GM21390 (cell line): ENCODE measurements around the gene SMIM20.
"Not testable (repeated sequence)": the region's sequence is repeated elsewhere in the genome, so short reads cannot be mapped to it uniquely, and the experiment has no call there.

Source experiments
- ATAC-seq: cut with Tn5 transposase; IDR thresholded peaks from one replicate; pipeline ENCODE4 v1.9.1; 2021; ENCODE audit not compliant: unreplicated experiment

SMIM20 gene

DNA sequence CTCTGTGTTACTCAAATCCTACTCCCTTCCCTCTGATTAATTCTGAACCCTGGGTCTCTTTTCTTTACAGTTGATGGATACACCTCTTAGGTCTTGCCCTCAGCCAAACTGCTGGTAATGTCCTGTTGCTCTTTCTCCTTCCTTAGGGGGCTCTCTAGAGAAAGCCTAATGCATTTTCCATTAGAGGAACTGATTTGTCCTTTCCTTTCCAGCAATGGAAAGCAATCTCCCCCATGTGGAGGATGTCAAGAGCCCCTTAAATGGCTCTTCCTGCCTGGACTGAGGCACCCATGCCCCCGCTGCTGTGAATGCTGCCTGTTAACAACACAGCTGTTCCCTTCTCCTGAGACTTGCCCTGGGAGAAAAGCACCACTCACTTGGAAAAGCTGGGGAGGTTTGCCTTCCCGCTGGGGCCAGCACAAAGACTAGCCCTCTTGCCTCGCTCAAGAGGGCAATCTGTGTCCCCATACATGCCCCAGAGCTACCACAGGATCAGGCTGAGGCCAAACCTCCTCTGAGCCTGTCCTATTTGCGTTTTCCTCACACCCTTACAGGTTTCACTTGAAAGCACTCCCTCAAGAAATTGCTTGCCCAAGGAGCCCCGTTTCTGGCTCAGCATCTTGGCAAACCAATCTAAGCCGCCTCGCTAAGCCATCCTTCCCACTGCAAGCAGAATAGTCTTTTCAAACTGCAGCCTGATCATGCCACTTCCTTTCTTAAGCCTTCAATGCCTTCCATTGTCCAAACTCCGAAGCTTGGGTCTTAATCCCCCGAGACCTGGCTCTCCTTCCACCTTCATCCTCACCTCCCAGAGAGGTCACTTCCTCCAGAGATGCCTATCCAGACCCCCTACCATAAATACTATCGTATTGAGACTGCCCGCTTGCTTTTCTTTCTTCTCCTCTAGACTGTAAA is 23.2 kb upstream of the SMIM20 start:
- no peak for ATAC-seq

DNA sequence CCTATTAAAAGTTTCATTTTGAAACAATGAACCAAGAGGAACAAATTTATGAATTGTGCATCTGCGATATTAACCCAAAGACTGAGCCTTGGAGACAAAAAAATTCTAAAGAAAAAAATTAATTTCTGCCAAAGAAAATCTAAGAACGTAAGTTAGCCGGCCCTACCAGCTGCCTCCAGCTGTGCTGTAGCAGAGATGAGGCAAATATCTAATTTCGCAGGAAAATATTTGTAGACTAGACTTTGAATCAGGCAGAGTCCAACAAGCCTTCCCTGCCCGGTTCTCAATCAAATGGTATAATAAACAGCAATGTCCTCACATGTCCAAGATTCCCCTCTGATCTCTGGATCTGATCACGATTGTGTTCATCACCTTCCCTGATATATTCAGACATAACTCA is 21.2 kb upstream of the SMIM20 start:
- no peak for ATAC-seq

DNA sequence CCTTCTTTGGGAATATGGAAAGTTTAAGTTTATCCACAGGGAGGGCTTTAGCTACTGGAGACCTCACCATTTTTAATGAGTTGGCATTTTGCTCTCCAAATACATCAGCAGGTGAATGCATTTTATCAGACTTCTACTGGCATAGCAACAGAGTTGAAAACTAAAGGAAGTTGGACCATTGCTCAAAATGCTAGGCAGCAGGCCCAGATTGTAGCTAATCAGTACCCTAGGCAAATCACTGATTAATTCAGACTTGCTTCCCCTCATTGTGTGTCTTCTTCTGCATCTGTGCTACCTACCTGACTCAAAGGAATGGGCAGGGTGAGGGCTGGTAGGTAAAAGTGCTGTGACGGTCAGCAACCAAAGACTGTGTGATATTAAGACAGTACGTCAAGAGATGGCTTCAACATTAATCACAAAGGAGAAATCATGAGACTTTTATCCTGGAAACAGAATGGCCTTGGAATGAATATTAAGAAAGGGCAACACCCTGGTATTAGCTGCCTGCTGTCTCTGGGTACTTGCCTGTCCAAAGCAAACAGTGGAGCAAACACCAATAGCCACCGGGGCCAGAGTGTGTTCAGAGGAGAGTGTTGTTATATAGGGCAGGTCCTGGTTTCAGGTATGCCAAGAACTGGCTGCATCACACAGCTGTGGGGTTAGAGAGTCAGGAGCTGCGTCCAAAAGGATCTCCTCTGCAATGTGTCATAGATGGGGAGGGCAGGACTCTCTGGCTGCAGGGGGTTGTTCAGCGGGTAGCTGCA is 17.1 kb upstream of the SMIM20 start:
- ATAC-seq: no peak

DNA sequence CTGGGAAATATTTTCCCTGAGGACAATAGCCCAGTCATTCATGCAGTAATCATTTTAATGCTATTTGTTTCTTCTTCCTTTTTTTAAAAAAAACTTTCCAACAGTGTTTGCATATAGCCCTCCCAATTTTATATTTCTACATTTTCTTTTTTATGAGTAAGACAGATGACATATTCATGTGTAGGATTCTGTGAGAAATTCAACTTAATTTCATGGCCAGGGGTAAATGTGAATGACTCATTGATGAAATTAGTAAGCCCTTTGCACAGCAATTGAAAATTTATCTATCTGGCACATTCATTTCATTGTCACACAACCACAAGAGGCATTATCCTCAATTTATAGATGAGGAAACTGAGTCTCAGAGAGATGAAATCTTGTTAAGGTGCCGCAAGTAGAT is 13.7 kb upstream of the SMIM20 start:
- ATAC-seq: no peak

DNA sequence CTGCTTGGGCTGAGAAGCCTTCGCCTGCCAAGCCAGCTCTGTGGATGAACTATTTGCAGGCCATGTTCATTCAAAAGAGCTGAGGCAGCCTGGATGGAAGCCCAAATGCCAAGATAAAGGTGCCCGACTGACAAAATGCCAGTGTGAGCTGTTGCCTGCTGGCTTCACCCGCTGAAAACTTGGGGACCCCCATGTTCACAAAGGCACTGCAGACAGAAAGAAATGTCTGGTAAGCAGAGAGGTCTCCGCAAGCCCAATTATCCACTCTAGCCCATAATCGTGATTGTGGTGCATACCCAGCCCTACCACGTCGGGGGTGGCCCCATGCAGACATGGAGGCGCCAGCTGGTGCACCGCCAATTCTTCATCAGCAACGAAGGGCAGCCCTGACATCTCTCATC is 13.0 kb upstream of the SMIM20 start:
- ATAC-seq: no peak

DNA sequence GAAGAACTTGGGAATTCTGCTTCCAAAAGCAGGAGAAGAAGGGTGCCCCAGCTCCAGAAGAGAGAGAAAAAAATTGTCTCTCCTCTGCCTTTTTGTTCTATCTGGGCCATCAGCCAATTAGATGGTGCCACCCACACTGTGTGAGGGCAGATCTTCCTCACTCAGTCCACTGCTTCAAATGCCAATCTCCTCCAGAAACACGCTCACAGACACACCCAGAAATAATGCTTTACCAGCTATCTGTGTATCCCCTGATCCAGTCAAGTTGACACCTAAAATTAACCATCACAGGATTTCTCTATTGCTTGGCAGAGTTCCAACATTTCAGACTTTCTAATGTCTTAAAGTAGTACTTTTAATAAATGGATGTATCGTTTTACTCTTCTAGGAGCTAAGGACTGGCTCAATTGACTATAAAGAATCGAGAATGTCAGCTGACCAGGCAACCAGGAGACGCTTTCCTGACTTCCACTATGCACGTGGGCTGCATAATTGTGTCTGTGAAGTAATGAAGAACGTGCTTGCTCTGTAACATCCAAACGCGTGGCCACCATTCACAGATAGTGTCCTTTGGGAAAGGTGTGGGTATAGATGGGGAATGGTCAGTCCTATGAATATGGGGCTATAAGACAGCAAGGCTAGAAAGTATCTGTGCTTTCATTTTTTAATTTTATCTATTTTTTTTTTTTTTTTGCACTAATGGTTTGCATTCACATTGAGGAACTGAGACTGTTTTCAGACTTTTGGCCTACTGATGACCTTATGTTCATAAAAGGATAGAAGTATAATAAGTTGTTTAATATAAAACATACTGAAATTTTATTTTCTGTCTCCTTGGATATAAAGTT is 9.9 kb upstream of the SMIM20 start:
- peak; percentile 65 for ATAC-seq

DNA sequence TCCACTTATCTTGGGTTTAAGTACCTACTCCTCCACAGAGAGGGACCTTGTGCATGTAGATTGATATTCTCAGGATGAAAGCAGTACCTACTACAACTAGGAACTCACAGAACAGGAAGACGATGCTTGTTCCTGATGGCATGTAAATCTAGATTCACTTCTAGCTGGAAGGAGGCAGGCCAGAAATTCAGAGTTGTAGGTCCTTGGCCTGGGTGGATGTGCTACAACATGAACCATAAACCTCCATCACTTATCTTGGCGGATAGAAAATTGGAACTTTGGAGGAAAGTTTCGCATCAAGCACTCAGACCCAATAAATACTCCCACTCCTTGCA is 9.3 kb upstream of the SMIM20 start:
- ATAC-seq: peak; percentile 42

DNA sequence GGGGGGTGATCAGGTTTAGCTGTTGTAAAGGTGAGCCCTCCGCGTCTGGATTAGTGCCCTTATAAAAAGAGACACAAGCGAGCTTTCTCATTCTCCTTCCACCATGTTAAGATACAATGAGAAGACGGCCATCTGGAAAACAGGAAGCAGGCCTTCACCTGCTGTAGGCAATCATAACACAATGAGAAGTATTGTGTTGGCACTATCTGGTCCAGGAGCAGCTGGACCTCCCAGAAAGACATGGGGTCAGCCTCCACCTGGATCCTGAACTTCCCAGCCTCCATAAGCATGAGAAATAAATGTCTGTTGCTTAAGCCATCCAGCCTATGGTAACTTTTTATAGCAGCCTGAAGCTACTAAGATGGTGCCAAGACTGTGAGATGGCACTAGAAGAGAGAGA is 8.6 kb upstream of the SMIM20 start:
- ATAC-seq: no peak

DNA sequence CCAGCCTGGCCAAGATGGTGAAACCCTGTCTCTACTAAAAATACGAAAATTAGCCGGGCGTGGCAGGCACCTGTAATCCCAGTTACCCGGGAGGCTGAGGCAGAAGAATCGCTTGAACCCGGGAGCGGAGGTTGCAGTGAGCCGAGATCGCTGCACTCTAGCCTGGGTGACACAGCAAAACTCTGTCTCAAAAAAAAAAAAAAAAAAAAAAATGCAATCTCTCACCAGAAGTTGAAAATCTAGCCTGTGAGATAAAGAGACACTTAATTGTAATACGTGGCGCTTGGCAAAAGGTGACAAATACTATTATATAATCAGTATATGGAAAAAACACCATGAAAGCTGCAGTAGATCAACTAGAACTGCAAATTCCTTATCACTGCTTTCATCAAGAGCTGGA is 7.9 kb upstream of the SMIM20 start:
- ATAC-seq: not testable (repeated sequence)

DNA sequence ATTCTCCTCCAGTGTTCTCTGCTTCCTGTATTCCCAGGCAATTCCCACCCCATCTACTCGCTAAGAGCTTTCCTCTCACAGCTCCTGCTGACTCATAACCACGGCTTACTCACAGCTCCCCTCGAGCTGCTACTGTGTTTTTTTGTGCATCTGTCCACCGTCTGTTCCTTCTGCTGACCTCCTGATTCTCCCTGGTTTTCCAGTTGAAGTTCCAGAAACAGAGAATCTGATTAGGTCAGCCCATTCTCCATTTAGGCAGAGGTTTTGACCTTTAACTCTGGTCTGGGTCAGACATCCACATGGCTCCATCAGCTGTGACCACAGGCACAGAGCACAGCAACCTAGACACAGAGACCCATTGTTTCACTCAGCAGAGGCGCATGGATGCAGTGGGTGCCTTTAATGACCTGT is 5.5 kb upstream of the SMIM20 start:
- no peak for ATAC-seq

DNA sequence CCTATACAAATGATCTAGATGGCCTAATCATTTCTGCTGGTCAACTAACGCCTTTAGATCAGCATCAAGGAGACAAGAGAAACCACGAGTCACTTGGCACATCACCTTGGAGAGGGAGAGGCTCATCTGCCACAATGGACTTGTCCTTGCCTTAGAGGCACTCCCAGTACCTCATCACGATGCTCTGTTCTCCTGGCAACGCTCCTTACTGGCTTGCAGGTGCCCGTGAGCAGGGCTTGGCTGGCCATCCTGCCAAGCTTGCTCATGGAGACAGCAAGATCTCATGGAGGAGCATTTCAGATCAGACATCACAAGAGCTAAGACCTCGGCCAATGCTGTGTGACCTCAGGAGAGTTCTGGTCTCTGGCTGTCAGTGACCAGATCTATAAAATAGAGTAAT is 2.7 kb upstream of the SMIM20 start:
- no peak for ATAC-seq

DNA sequence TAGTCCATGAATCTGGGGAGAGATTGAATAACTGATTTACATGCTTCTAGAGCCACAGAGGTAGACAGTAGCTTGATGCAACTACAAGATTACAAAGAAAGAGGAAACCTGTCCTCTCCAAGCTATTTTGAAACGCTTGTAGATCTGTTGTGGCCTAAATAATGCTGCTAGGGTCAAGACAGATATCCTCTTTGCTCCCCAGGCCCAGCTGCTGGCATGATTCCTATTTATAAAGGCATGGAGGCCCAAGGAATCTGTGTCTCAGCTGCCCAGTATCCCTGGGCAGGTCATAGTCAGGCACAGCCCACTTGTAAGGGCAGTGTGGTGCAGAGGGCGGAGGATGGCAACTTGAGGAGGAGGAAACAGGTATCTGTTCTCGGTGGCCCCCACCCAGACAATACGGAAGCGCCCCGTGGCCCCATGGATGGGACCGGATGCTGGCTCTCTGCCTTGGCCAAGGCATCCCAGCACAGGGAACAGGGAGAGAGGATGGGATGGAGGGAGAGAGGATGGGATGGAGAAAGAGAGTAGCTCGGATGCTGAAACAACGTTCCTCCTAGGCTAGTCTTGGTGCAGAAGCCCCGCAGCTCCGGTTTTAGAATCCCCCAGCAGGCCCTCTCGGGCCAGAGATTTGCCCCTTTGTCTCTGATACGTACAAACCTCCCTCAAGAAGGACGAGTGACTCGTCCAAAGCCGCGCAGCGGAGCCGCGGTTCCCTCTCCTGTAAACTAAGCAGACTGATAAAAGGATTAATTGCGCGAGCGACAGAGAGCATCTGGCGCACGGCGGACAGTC is 767 bp upstream of the SMIM20 start:
- ATAC-seq: peak; percentile 40

DNA sequence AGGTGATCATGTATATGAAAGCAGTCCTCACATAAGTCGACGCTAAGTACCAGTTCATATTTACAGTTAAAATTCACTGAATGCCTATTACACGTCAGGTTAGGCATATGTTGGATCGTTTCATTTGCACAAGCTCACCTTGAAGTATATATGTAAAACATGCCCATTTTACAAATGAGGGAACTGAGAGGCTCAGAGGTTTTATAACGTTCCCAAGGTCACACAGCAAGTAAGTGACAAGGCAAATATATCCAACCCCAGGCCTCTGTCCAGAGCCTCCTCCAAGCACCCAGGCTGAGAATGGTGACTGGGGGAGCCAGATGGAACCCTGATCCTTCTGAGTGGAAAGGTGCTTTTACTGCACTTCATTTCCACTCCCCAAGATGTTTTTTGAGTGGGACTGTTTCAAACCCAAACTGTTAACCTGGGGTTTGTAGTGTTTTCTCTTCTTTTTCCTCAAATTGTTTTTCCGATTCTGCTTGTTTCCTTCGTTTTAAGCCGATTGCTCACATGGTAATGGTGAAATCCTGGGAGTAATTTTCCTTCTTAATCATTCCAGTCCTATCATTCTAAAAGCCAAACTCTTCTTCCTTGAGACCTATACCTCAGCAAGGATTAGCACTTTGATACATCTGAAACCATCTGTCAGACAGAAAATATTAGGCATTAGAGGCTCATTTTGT is 791 bp downstream of the SMIM20 start:
- ATAC-seq: peak; percentile 2

DNA sequence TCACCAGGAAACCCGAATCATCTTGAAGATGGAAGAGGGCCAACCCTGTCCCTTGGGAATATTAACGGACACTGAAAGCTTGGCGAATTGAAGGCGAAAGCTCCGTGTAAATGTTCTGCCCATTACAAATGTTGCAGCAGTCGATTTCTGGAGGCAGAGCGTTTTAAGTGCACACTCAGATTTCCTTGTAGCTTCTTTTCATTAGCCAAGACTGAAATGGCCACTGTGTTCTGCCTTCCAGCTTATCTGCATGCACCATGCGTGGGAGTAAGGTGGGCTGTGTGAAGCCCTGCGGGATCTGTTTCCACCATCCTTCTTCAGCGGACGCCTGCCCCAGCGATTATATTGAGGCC is 1.3 kb downstream of the SMIM20 start:
- no peak for ATAC-seq

DNA sequence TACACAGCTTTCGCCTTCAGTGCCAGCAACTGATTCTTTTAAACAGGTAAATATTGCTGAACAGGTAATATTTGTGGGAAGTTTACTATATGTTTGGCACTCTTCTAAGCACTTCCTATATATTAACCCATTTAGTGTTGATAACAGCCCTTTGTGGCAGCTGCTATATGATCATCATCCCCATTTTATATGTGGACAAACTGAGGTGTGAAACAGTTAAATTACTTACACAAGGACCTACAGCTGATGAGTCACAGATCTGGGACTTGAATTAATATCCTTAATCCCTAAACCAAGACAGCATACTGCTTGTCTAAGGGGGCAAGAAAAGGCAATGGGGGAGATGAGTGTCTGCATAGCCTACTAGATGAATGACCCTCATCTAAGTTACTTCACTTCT is 2.9 kb downstream of the SMIM20 start:
- ATAC-seq: no peak

DNA sequence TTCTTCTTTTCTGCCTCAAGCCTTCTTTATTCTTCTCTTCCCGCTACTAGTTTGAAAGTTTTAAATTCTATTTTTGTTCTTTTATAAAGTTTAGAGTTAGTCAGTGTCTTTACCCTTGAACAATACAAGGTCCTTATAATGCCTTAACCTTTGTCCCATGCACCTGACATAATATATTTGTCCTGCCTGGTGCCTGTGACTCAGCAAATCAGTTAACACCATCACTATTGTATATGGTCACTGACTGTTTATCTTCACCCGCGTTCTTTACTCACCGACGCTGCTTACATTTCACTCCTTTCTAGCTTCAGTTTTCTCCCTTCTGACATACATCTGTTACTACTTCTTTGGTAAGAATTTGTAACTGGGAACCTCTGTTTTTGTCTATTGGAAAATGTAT is 5.7 kb downstream of the SMIM20 start:
- no peak for ATAC-seq

DNA sequence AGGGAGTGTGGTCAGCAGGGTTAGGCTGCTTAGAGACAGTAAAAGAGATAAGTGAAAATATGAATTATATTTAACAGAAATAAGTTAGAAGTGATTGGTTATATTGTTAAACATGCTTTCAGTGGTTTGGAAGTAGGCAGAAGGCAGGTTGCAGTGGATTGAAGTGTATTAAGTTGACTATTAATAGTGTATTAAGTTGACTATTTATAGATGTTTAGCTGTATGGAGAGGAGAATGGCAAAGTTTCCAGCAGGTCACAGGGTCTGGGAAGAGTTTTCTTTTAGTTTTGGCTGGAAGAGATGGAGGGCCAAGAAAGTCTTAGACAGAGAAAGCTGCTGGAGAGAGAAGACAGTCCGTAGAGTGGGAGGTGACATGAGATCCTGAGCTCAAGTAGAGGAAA is 7.9 kb downstream of the SMIM20 start:
- ATAC-seq: no peak

DNA sequence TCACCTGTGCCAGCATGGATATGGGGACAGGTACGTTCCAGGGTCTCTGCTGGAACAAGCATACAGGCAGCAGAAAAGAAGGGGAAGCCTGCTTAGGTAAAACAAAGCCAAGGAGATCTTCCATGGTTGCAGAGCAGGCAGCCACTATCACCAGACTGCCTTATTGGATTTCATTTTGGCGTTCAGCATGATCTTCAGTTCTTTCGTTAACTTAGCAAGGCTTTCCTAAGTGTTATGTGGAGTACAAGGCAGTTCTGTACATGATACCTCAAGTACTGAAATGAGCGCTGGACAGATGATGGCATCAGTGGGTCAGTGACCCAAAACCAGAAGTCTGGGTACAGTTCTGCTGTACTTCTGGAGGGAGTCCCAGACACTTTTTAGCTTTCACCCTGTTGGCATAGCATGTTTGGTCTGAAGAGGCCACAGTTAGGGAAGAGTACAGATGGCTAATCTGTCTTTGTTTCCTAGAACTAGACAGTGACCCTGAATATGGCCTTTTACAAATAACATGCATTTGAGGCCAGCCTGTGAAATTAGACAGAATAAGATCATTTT is 8.9 kb downstream of the SMIM20 start:
- no peak for ATAC-seq

DNA sequence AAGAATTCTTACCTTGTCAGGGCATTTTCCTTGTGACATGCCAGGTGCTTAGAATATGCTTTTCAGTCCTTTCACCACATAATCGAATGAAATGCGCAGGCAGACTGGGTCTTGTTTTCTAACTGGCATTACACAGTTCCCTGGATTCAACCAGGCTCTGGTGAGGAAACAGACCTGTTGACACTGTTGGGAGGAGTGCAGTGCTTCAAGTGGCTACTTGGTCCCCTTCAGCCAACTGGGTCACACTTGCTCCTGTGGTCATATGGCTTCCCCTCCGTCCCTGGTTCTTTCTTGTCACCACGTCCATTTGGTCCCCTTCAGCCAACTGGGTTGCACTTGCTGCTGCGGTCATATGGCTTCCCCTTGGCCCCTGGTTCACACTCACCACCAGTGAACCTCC is 9.7 kb downstream of the SMIM20 start:
- ATAC-seq: no peak
